Stimulated activated CD8-positive, alpha-beta memory T cell treated with anti-CD3 and anti-CD28 coated beads, Interleukin-7, amount 100 ng/mL, for 4 hours (primary cell): ENCODE measurements around the gene DYNLT5.
"Not testable (repeated sequence)": the region's sequence is repeated elsewhere in the genome, so short reads cannot be mapped to it uniquely, and the experiment has no call there.

Experiments used
- DNase-seq, 2 donors: peaks; one replicate each; pipeline ENCODE4 v3.0.0-alpha.2; 2020; ENCODE audit warnings: low read depth in 2 of 2

DYNLT5 gene

GRCh38 chr1:66750577-66750976 is 1.7 kb upstream of the DYNLT5 start:
- DNase-seq = no peak

GRCh38 chr1:66751160-66751559 is 1.1 kb upstream of the DYNLT5 start:
- DNase-seq = no peak

- DNase-seq = no peak
Measured at GRCh38 chr1:66752671-66753371, 562 bp downstream of the DYNLT5 start.

- no peak for DNase-seq
Measured at GRCh38 chr1:66757722-66758240, 5.5 kb downstream of the DYNLT5 start.

GRCh38 chr1:66758241-66758755 is 6.0 kb downstream of the DYNLT5 start:
- no peak for DNase-seq

- no peak for DNase-seq
Measured at GRCh38 chr1:66760506-66760905, 8.2 kb downstream of the DYNLT5 start.

GRCh38 chr1:66761221-66761620 is 9.0 kb downstream of the DYNLT5 start:
- DNase-seq = no peak

- DNase-seq = peak in 1 of 2 donors; percentile 33
Measured at GRCh38 chr1:66764994-66765578, 12.8 kb downstream of the DYNLT5 start.

- no peak for DNase-seq
Measured at GRCh38 chr1:66767626-66768025, 15.4 kb downstream of the DYNLT5 start.

GRCh38 chr1:66768965-66769364 is 16.7 kb downstream of the DYNLT5 start:
- DNase-seq = no peak

GRCh38 chr1:66769512-66770229 is 17.4 kb downstream of the DYNLT5 start:
- DNase-seq = no peak

GRCh38 chr1:66770240-66770639 is 18.0 kb downstream of the DYNLT5 start:
- DNase-seq = no peak

GRCh38 chr1:66770694-66771093 is 18.4 kb downstream of the DYNLT5 start:
- DNase-seq = no peak

GRCh38 chr1:66773227-66773626 is 21.0 kb downstream of the DYNLT5 start:
- DNase-seq = no peak

GRCh38 chr1:66774438-66774837 is 22.2 kb downstream of the DYNLT5 start:
- no peak for DNase-seq

- no peak for DNase-seq
Measured at GRCh38 chr1:66775646-66776045, 23.4 kb downstream of the DYNLT5 start.

- no peak for DNase-seq
Measured at GRCh38 chr1:66777831-66778230, 25.6 kb downstream of the DYNLT5 start.

- DNase-seq = no peak
Measured at GRCh38 chr1:66778266-66778665, 26.0 kb downstream of the DYNLT5 start.

GRCh38 chr1:66778969-66779368 is 26.7 kb downstream of the DYNLT5 start:
- DNase-seq = no peak

- DNase-seq = no peak
Measured at GRCh38 chr1:66779475-66780078, 27.3 kb downstream of the DYNLT5 start.

- not testable (repeated sequence) for DNase-seq
Measured at GRCh38 chr1:66785800-66786199, 33.5 kb downstream of the DYNLT5 start.

- no peak for DNase-seq
Measured at GRCh38 chr1:66787641-66788040, 35.4 kb downstream of the DYNLT5 start.
